ENCODE measurements around the gene KRTAP4-11. TPM values are rescaled to one million over a fixed set of nuclear protein-coding genes. Genes with fewer than 3 reads are reported as not detected.
"Not testable (repeated sequence)": the region's sequence is repeated elsewhere in the genome, so short reads cannot be mapped to it uniquely, and the experiment has no call there.

The KRTAP4-11 gene
- total RNA-seq, 6 donors from 2014 or later: not detected

- H3K36me3 ChIP-seq: no peaks in the 10 kb centered on the region
- no peak for DNase-seq
- no peaks in the 10 kb centered on the region for H3K27me3 ChIP-seq
- H3K27ac ChIP-seq: no peak overlapping the region
- H3K4me3 ChIP-seq: no peak overlapping the region
- WGBS, 2 donors: 78 to 90% methylated on average over 2 of the region's 2 CpGs
- no peaks in the 10 kb centered on the region for H3K4me1 ChIP-seq
- H3K9me3 ChIP-seq: peaks cover 4 to 23% (median 8%) of the 10 kb centered on the region in 4 donors
- TF ChIP-seq CTCF (IDR thresholded peaks at IDR 0.05): no peak
- TF ChIP-seq POLR2AphosphoS5 (IDR thresholded peaks at IDR 0.05): no peak
- TF ChIP-seq POLR2A (IDR thresholded peaks at IDR 0.05): no peak
- no peak for TF ChIP-seq EP300 (IDR thresholded peaks at IDR 0.05)
- ATAC-seq (ENCODE audit: low FRiP score in 2 of 2): no peak
These were observed 27.1 kb upstream of the KRTAP4-11 start for GRCh38 chr17:41145261-41145660.

DNA sequence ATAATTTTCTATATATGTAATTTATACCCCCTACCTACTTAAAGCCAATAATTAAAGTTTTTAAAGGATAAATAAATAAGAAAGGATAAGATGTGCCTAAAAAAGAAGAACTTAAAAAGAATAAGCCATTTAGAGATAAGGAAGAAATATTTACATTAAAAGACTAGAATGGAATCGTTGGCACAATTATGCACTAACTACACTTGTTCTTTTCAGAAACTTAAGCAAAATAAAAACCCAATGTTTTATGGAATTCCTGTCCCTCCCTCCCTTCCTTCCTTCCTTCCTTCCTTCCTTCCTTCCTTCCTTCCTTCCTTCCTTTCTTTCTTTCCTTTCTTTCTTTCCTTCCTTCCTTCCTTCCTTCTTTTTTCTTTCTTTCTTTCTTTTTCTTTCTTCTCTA lies 26.7 kb upstream of the KRTAP4-11 start:
- ATAC-seq (ENCODE audit: low FRiP score in 2 of 2): no peak
- TF ChIP-seq EP300 (IDR thresholded peaks at IDR 0.05) (no peak), POLR2AphosphoS5 (IDR thresholded peaks at IDR 0.05) (no peak), POLR2A (IDR thresholded peaks at IDR 0.05) (no peak), CTCF (IDR thresholded peaks at IDR 0.05) (no peak)
- Histone ChIP-seq H3K4me1 (no peaks in the 10 kb centered on the region), H3K4me3 (no peak overlapping the region), H3K27ac (no peak overlapping the region), H3K27me3 (no peaks in the 10 kb centered on the region), H3K9me3 (peaks cover 4 to 27% (median 13%) of the 10 kb centered on the region in 4 donors), H3K36me3 (no peaks in the 10 kb centered on the region)
- WGBS, 2 donors: 72% methylated on average over 1 of the region's 1 CpG
- no peak for DNase-seq

- Histone ChIP-seq H3K27me3 (no peaks in the 10 kb centered on the region), H3K4me3 (no peak overlapping the region), H3K9me3 (peaks cover 4 to 29% (median 13%) of the 10 kb centered on the region in 4 donors), H3K36me3 (no peaks in the 10 kb centered on the region), H3K27ac (no peak overlapping the region), H3K4me1 (no peaks in the 10 kb centered on the region)
- no peak for ATAC-seq (ENCODE audit: low FRiP score in 2 of 2)
- no peak for TF ChIP-seq CTCF (IDR thresholded peaks at IDR 0.05)
- no peak for TF ChIP-seq POLR2A (IDR thresholded peaks at IDR 0.05)
- TF ChIP-seq EP300 (IDR thresholded peaks at IDR 0.05): no peak
- no peak for TF ChIP-seq POLR2AphosphoS5 (IDR thresholded peaks at IDR 0.05)
- DNase-seq: no peak
These were observed 23.2 kb upstream of the KRTAP4-11 start for GRCh38 chr17:41141361-41141760.

- 77 to 84% methylated on average over 3 to 6 of the region's 6 CpGs for WGBS, 2 donors
- Histone ChIP-seq H3K27me3 (no peaks in the 10 kb centered on the region), H3K4me3 (no peak within 1 kb of the TSS), H3K36me3 (no peaks in the 10 kb centered on the region), H3K27ac (no peak within 1 kb of the TSS), H3K9me3 (peaks cover 4 to 29% (median 13%) of the 10 kb centered on the region in 4 donors), H3K4me1 (no peaks in the 10 kb centered on the region)
- ATAC-seq (ENCODE audit: low FRiP score in 2 of 2) (no peak), DNase-seq (no peak)
- TF ChIP-seq CTCF (IDR thresholded peaks at IDR 0.05) (no peak), POLR2AphosphoS5 (IDR thresholded peaks at IDR 0.05) (no peak), POLR2A (IDR thresholded peaks at IDR 0.05) (no peak), EP300 (IDR thresholded peaks at IDR 0.05) (no peak)
These were observed 22.4 kb upstream of the KRTAP4-11 start, which contains the start of gene KRTAP4-6 for GRCh38 chr17:41140360-41141131. Gene KRTAP4-6 (minus strand): TSS chr17:41140544. CDS start chr17:41140487, 57 bp downstream.

DNA sequence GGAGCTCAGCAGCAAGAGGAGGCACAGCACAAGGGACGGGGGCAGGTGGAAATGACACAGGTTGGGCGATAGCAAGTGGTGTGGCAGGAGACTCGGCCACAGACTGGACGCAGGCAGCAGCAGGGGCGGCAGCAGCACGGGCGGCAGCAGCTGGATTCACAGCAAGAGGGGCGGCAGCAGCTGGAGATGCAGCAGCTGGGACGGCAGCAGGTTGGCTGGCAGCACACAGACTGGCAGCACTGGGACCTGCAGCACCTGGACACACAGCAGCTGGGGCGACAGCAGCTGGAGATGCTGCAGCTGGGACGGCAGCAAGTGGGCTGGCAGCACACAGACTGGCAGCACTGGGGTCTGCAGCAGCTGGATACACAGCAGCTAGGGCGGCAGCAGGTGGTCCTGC lies 21.7 kb upstream of the KRTAP4-11 start:
- not testable (repeated sequence) for H3K36me3 ChIP-seq; H3K27me3 ChIP-seq; ATAC-seq (ENCODE audit: low FRiP score in 2 of 2); H3K4me1 ChIP-seq; H3K27ac ChIP-seq; H3K4me3 ChIP-seq
- H3K9me3 ChIP-seq: peaks cover 4 to 29% (median 13%) of the 10 kb centered on the region in 4 donors
- WGBS, 2 donors: 79 to 88% methylated on average over 9 to 12 of the region's 12 CpGs
- DNase-seq: peak in 1 of 2 donors; percentile 77
